Lower leg skin (tissue), 3 donors: Measurements from ENCODE around the gene DNASE1L3.

Experiments used
- CTCF ChIP-seq, 3 donors: fragments of 450-650 bp; IDR thresholded peaks; one replicate each; pipeline ENCODE4 v1.5.1; 2016; ENCODE audit warnings: antibody characterized with exemption in 3 of 3, mild to moderate bottlenecking in 3 of 3, moderate library complexity in 2 of 3
- POLR2A ChIP-seq, 2 donors: fragments of 450-650 bp; IDR thresholded peaks; one replicate each; pipeline ENCODE4 v1.6.1; 2016 to 2017; ENCODE audit warnings: antibody characterized with exemption in 2 of 2, mild to moderate bottlenecking in 1 of 2, moderate library complexity in 1 of 2

DNA sequence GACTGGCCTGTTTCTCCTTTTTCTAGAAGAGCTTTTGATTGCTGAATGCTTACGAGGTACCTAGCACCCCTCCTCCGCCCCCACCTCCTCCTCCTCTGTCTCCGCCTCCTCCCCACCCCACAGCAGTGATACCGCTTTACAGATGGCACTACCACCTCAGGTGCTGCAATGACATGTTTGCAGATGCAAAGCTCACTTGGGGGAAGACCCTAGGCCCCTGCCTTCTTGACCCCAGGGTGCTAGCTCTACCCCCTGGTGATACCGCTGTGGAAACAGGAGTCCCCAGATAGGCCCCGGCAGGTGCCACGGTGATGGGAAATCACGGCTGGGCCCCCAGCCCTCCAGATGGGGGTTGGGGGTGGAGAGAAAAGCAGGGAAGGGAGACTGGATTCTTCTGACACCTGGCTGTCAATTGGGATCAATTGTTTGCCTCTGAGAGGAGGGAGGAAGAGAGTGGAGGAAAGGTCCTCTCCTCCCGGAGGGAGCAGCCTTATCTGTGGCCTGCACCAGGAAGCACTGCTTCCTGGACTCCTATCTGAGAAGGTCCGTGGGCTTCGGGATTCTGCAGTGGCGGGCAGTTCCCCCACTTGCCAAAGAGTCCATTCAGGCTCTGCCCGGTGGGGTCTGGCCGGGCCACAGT, 37.6 kb downstream of the DNASE1L3 start:
- TF ChIP-seq CTCF (IDR thresholded peaks at IDR 0.05) (no peak), POLR2A (IDR thresholded peaks at IDR 0.05) (no peak)
